Stimulated activated naive CD8-positive, alpha-beta T cell treated with anti-CD3 and anti-CD28 coated beads, Interleukin-15, Interleukin-2, amounts not matched to agents 100 ng/mL and 50 ng/mL, for 24 hours (primary cell): Measurements from ENCODE around the gene FNIP1.

Experiments
- H3K27ac Mint-ChIP-seq: one replicate; pipeline ENCODE4 v1.8.0; 2021; ENCODE audit warnings: mild to moderate bottlenecking, mixed read lengths
- H3K27me3 Mint-ChIP-seq: one replicate; pipeline ENCODE4 v1.8.0; 2021; ENCODE audit warnings: mixed read lengths
- H3K36me3 Mint-ChIP-seq: one replicate; pipeline ENCODE4 v1.8.0; 2021; ENCODE audit warnings: low read depth, mixed read lengths
- H3K4me1 Mint-ChIP-seq: one replicate; pipeline ENCODE4 v1.8.0; 2021; ENCODE audit warnings: low read depth, mixed read lengths
- H3K4me3 Mint-ChIP-seq: one replicate; pipeline ENCODE4 v1.8.0; 2021; ENCODE audit warnings: mild to moderate bottlenecking, mixed read lengths
- H3K9me3 Mint-ChIP-seq: one replicate; pipeline ENCODE4 v1.8.0; 2021; ENCODE audit warnings: mixed read lengths

FNIP1 gene

GRCh38 chr5:131671409-131671808 lies 125.4 kb downstream of the FNIP1 start:
- Mint-ChIP-seq H3K9me3 (no peaks in the 10 kb centered on the region), H3K4me1 (peaks cover 29% of the 10 kb centered on the region), H3K27ac (peak overlapping the region; percentile 43), H3K27me3 (no peaks in the 10 kb centered on the region), H3K4me3 (no peak overlapping the region), H3K36me3 (peaks cover 67% of the 10 kb centered on the region)

- Mint-ChIP-seq H3K27ac (no peak overlapping the region), H3K27me3 (no peaks in the 10 kb centered on the region), H3K9me3 (peaks cover 4% of the 10 kb centered on the region), H3K4me3 (no peak overlapping the region), H3K4me1 (no peaks in the 10 kb centered on the region), H3K36me3 (peaks cover 59% of the 10 kb centered on the region)
These were observed 131.9 kb downstream of the FNIP1 start for GRCh38 chr5:131664929-131665328.

GRCh38 chr5:131661933-131662332 lies 134.9 kb downstream of the FNIP1 start:
- Mint-ChIP-seq H3K36me3 (peaks cover 61% of the 10 kb centered on the region), H3K27me3 (no peaks in the 10 kb centered on the region)

GRCh38 chr5:131659841-131660240 lies 137.0 kb downstream of the FNIP1 start:
- H3K4me1 Mint-ChIP-seq = peaks cover 4% of the 10 kb centered on the region
- no peaks in the 10 kb centered on the region for H3K27me3 Mint-ChIP-seq
- no peak overlapping the region for H3K27ac Mint-ChIP-seq
- no peak overlapping the region for H3K4me3 Mint-ChIP-seq
- H3K9me3 Mint-ChIP-seq = peaks cover 10% of the 10 kb centered on the region
- H3K36me3 Mint-ChIP-seq = peaks cover 69% of the 10 kb centered on the region

More at GRCh38 chr5:131661933-131662332, 134.9 kb downstream of the FNIP1 start:
- Mint-ChIP-seq H3K9me3 (peaks cover 10% of the 10 kb centered on the region), H3K4me1 (no peaks in the 10 kb centered on the region), H3K27ac (peak overlapping the region; percentile 6), H3K4me3 (no peak overlapping the region)

GRCh38 chr5:131659290-131659689 lies 137.5 kb downstream of the FNIP1 start:
- H3K4me3 Mint-ChIP-seq = no peak overlapping the region
- peaks cover 73% of the 10 kb centered on the region for H3K36me3 Mint-ChIP-seq
- H3K9me3 Mint-ChIP-seq = peaks cover 10% of the 10 kb centered on the region
- H3K4me1 Mint-ChIP-seq = peaks cover 4% of the 10 kb centered on the region
- no peak overlapping the region for H3K27ac Mint-ChIP-seq
- H3K27me3 Mint-ChIP-seq = no peaks in the 10 kb centered on the region

GRCh38 chr5:131654776-131655175 lies 142.0 kb downstream of the FNIP1 start:
- peaks cover 64% of the 10 kb centered on the region for H3K36me3 Mint-ChIP-seq
- H3K4me3 Mint-ChIP-seq = no peak overlapping the region
- H3K27ac Mint-ChIP-seq = no peak overlapping the region
- peaks cover 4% of the 10 kb centered on the region for H3K4me1 Mint-ChIP-seq
- no peaks in the 10 kb centered on the region for H3K27me3 Mint-ChIP-seq
- peaks cover 5% of the 10 kb centered on the region for H3K9me3 Mint-ChIP-seq

GRCh38 chr5:131654309-131654708 lies 142.5 kb downstream of the FNIP1 start:
- Mint-ChIP-seq H3K9me3 (peaks cover under 1% of the 10 kb centered on the region), H3K36me3 (peaks cover 59% of the 10 kb centered on the region), H3K27me3 (no peaks in the 10 kb centered on the region), H3K27ac (no peak overlapping the region), H3K4me1 (peaks cover 4% of the 10 kb centered on the region), H3K4me3 (no peak overlapping the region)

GRCh38 chr5:131649161-131649560 lies 147.7 kb downstream of the FNIP1 start:
- H3K27ac Mint-ChIP-seq = no peak overlapping the region
- H3K36me3 Mint-ChIP-seq = peaks cover 42% of the 10 kb centered on the region
- H3K9me3 Mint-ChIP-seq = no peaks in the 10 kb centered on the region
- no peaks in the 10 kb centered on the region for H3K27me3 Mint-ChIP-seq
- H3K4me3 Mint-ChIP-seq = no peak overlapping the region
- H3K4me1 Mint-ChIP-seq = no peaks in the 10 kb centered on the region

GRCh38 chr5:131647048-131647769 lies 149.6 kb downstream of the FNIP1 start:
- Mint-ChIP-seq H3K36me3 (peaks cover 38% of the 10 kb centered on the region), H3K4me3 (no peak overlapping the region), H3K27ac (no peak overlapping the region)

GRCh38 chr5:131644822-131645221 lies 152.0 kb downstream of the FNIP1 start:
- Mint-ChIP-seq H3K27me3 (no peaks in the 10 kb centered on the region), H3K4me3 (no peak overlapping the region)

More at GRCh38 chr5:131647048-131647769, 149.6 kb downstream of the FNIP1 start:
- H3K4me1 Mint-ChIP-seq = no peaks in the 10 kb centered on the region
- no peaks in the 10 kb centered on the region for H3K27me3 Mint-ChIP-seq
- no peaks in the 10 kb centered on the region for H3K9me3 Mint-ChIP-seq

GRCh38 chr5:131644370-131644769 lies 152.4 kb downstream of the FNIP1 start:
- H3K4me3 Mint-ChIP-seq = no peak overlapping the region

More at GRCh38 chr5:131644822-131645221, 152.0 kb downstream of the FNIP1 start:
- no peaks in the 10 kb centered on the region for H3K9me3 Mint-ChIP-seq
- H3K36me3 Mint-ChIP-seq = peaks cover 18% of the 10 kb centered on the region
- H3K27ac Mint-ChIP-seq = no peak overlapping the region
- peaks cover 15% of the 10 kb centered on the region for H3K4me1 Mint-ChIP-seq

GRCh38 chr5:131641494-131641893 lies 155.3 kb downstream of the FNIP1 start:
- Mint-ChIP-seq H3K36me3 (peaks cover 18% of the 10 kb centered on the region), H3K4me1 (peaks cover 32% of the 10 kb centered on the region), H3K9me3 (no peaks in the 10 kb centered on the region), H3K27me3 (no peaks in the 10 kb centered on the region), H3K27ac (no peak overlapping the region), H3K4me3 (no peak overlapping the region)

More at GRCh38 chr5:131644370-131644769, 152.4 kb downstream of the FNIP1 start:
- peaks cover 18% of the 10 kb centered on the region for H3K36me3 Mint-ChIP-seq
- no peaks in the 10 kb centered on the region for H3K9me3 Mint-ChIP-seq
- H3K27ac Mint-ChIP-seq = no peak overlapping the region
- no peaks in the 10 kb centered on the region for H3K27me3 Mint-ChIP-seq
- peaks cover 20% of the 10 kb centered on the region for H3K4me1 Mint-ChIP-seq

GRCh38 chr5:131640043-131640856 lies 156.6 kb downstream of the FNIP1 start:
- peak overlapping the region; percentile 31 for H3K27ac Mint-ChIP-seq
- no peaks in the 10 kb centered on the region for H3K27me3 Mint-ChIP-seq
- H3K36me3 Mint-ChIP-seq = peaks cover 15% of the 10 kb centered on the region
- H3K4me1 Mint-ChIP-seq = peaks cover 38% of the 10 kb centered on the region
- H3K4me3 Mint-ChIP-seq = peak overlapping the region; percentile 14
- H3K9me3 Mint-ChIP-seq = no peaks in the 10 kb centered on the region

GRCh38 chr5:131639148-131639547 lies 157.7 kb downstream of the FNIP1 start:
- Mint-ChIP-seq H3K4me3 (no peak overlapping the region), H3K4me1 (peaks cover 42% of the 10 kb centered on the region), H3K36me3 (peaks cover 5% of the 10 kb centered on the region), H3K27ac (no peak overlapping the region), H3K9me3 (no peaks in the 10 kb centered on the region), H3K27me3 (no peaks in the 10 kb centered on the region)

- Mint-ChIP-seq H3K27ac (no peak overlapping the region), H3K27me3 (no peaks in the 10 kb centered on the region), H3K36me3 (peaks cover 1% of the 10 kb centered on the region), H3K4me1 (peaks cover 48% of the 10 kb centered on the region), H3K9me3 (no peaks in the 10 kb centered on the region), H3K4me3 (no peak overlapping the region)
These were observed 159.1 kb downstream of the FNIP1 start for GRCh38 chr5:131637694-131638093.
